NCI-H82 treated with DMSO at 0.1 percent for 48 hours (cell line): ENCODE measurements around the gene ARNT2.

Experiments used
- DNase-seq: peaks from one replicate; lab custom pipeline; 2025; ENCODE audit not compliant: unreplicated experiment; lab: John Stamatoyannopoulos, UW

Gene ARNT2

GRCh38 chr15:80612118-80612823 lies 208.1 kb downstream of the ARNT2 start:
- DNase-seq: no peak

DNA sequence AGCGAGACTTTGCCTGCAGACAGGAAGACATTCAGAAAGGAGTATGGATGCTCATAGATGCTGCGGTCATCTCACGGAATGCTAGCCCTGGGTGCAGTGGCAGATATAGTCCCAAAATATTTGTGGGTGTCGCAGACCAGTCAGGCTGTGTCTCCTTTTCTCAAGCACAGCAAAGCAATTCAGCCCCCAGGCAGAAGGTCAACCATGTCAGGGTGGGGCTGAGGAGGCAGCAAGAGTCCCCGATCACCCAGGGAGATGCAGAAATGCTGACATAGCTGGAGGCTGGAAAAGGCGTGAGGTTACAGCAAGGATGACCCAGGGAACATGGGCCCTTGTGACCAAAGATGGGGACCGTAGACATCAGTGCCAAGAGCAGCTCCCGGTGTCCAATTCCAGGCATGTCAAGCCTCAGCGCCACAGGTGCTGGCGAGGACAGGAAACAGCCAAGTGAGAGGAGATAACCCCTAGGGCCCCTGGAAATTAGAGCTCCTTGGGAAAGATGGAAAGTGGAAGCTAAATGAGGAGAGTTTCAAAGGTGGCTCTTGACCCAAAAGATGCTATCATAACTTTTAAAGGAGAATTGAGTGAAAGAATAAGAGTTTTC lies 209.7 kb downstream of the ARNT2 start:
- DNase-seq: no peak

- DNase-seq: no peak
These were observed 210.7 kb downstream of the ARNT2 start for GRCh38 chr15:80614711-80615360.

DNA sequence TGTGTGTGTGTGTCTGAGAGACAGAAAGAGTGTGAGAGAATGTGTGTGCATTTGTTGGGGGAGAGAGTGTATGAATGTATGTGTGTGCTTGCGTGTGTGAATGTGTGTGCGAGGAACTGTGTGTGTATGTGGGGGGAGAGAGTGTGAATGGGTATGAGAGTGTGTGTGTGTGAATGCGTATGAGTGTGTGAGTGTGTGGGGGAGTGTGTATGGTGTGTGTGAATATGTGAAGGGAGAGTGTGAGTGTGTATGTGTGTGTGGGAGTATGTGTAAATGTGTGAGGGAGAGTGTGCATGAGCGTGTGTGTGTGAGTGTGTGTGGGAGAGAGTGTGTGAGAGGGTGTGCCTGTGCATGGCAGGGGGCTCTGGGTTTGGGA lies 211.2 kb downstream of the ARNT2 start:
- no peak for DNase-seq

DNA sequence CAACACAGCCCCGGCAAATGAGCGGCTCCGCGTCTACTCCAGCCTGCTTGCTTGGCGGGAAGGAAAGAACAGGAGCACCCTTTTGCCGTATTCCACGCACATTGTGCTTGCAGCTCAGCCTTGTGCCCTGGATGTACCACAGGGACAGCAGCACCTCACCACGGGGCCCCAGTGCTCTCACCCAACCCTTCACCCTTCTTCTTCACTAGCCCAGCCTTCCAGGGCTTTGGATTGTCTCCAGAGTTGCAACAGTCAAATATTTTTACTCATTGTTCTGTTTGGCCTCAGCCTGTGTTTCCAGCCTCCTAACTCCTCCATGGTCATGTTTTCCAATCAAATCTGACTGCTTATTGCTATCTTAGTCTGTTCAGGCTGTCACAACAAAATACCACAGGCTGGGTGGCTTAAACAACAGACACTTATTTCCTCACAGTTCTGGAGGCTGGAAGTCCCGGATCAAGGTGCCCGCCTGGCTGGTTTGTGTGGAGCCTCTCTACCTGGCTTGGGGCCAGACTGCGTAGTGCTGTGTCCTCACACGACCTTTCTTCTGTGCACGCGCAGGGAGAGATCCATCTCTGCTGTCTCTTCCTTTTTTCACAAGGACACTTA lies 211.7 kb downstream of the ARNT2 start:
- peak; percentile 14 for DNase-seq

- DNase-seq: no peak
These were observed 214.7 kb downstream of the ARNT2 start for GRCh38 chr15:80618685-80619400.

- DNase-seq: no peak
These were observed 215.5 kb downstream of the ARNT2 start for GRCh38 chr15:80619680-80620079.

GRCh38 chr15:80620141-80620540 lies 216.0 kb downstream of the ARNT2 start:
- no peak for DNase-seq

DNA sequence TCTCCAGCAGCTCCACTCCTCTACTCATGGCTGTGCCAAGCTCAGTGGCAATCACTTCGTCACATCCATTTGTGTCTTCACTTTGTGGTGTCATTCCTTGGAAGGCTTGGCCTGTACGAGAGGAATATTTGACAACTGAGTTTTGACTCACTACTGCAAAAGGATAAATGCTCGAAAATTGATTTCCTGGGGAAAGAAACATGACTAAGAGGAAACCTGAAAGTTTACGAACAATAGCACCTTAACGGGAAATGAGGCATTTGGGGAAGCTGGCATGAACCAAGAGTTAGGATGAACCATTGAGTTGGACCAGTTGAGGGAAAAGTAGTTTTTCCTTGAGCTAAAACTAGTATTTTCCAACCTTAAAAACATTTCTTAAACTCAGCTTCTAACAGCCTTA lies 216.7 kb downstream of the ARNT2 start:
- DNase-seq: no peak

GRCh38 chr15:80626643-80627120 lies 222.5 kb downstream of the ARNT2 start:
- DNase-seq: no peak

DNA sequence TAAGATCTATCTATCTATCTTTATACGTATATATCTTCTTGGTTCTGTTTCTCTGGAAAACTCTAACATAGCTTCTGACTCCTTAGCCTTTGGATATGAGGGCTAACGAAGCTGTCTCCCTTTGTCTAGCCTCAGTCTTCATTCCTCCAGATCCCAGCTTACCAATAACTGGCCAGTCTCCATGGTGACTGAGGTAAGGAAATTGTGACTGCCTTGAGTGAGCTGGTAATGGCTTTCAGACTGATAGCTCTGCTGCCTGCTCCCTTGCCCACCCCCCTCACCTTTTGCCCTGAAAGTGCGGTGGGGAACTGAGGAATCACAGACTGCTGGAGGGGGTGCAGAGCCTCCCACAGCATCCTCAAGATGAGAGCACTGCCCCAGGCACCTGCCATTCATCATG lies 225.2 kb downstream of the ARNT2 start:
- no peak for DNase-seq

DNA sequence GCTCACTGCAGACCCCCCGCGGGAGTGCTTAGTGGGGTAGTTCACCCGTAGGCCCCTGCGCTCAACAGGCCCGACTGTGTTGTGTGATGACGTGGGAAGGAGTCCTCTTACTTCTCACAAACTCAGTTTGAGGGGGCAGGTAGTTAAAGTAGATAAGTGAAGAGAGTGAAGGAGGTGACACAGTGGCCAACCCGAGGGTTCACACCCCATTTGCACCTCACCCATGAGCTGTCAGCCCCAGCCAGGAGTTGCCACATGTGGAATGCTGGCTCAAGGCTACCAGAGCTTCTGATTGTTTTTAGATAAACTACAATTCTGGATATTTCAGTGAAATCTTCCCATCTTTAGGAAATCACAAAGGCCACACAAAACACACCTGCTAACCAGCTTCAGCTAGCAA lies 226.8 kb downstream of the ARNT2 start:
- DNase-seq: no peak

DNA sequence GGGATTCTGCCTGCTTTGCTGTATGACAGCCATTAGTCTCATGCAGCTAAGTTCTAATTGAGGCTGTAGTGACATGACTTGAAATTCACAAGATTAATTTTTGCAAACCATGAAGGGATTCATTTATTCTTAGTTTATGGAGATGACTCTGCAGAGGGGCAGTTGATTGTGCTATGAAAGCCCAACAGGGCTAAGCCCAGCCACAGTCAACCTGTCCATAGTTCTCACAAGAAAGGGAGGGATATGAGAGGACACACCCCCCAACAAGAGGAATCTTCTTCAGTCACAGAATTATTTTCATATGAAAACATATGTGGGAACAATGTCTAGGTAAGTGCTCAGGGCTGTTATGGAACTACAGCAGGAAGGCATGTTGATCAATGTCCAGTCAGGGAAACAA lies 229.0 kb downstream of the ARNT2 start:
- DNase-seq: no peak

DNA sequence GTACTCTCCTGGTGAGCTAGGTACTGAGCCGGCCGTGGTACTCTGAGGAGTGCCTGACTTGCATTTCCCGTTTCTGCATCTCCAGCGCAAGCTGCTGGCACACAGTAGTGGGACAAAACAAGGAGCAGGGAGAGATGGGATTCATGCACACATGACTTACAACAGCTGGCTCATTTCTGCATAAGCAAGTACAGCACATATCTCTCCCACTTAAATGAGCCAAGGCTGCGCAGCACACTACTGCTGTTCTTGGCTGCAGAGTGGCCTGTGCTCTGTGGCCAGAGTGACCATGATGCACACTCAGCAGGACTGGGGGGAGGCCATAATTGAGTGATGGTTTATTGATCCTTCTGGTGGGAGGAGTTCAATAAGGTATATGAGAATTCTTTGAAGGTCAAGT lies 231.8 kb downstream of the ARNT2 start:
- DNase-seq: no peak

DNA sequence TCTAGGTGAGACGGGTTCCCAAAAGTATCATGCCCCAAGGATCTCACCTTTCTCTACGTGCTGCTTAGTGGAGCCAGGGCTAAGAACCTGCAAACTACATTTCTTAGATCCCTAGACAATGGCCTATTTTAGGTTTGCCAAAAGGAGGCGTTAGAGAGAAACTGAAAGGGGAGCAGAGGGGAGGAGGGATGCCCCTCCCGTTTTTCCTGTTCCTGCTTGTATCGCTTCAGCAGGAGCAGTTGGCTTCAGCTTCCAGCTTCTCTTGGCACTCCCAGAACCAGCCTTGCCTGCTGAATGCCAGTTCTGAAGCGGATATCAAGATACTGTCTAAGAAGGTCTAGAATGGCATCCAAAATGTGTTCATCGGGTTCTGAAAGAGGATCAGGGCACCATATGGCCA lies 232.5 kb downstream of the ARNT2 start:
- DNase-seq: no peak

- DNase-seq: no peak
These were observed 233.6 kb downstream of the ARNT2 start for GRCh38 chr15:80637747-80638146.

- no peak for DNase-seq
These were observed 234.5 kb downstream of the ARNT2 start for GRCh38 chr15:80638553-80639167.

GRCh38 chr15:80639168-80639555 lies 235.0 kb downstream of the ARNT2 start:
- no peak for DNase-seq

GRCh38 chr15:80640531-80641121 lies 236.4 kb downstream of the ARNT2 start:
- DNase-seq: no peak

DNA sequence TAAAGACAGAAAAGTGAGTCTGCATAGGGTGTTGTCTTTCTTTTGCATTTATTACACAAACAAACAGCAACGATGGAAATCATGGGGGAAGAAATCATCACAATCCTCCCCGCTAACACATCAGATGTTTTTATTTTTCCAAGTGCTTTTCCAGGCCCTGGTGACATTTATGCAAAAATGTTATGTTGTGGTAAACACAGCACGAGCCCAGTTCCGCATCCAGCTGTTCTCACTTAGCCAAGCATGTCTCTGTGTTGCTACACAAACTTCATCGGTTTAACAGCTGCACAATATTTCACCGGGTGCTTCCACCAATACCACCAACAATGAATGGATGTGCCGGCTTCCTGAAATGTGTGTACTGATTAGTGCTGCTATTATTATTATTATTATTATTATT lies 237.2 kb downstream of the ARNT2 start:
- no peak for DNase-seq
